OCI-M2 (cell line): ENCODE measurements around the gene VPREB3.

Experiments
- DNase-seq: peaks from one replicate; lab custom pipeline; 2025; ENCODE audit not compliant: unreplicated experiment; lab: John Stamatoyannopoulos, UW

VPREB3 gene

GRCh38 chr22:23783265-23784150 lies 29.3 kb upstream of the VPREB3 start:
- no peak for DNase-seq

DNA sequence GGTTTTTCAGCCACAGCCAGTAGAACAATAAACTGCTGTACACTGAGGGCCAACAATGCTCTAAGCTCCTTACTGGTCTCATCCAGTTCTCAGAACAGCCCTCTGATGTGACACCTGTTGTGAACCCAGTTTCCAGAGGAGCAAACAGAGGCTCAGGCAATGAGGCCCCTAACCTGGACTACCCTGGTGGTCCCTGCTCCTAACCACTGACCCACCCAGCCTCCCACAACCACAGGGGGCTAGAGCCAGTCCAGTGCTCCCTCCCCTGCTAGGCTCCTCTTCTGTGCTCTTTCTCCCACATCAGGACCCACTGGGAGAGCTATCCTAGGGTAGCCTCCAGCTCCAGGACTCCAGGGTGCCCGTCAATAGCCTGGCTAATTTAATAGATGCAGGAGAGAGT lies 28.5 kb upstream of the VPREB3 start:
- no peak for DNase-seq

DNA sequence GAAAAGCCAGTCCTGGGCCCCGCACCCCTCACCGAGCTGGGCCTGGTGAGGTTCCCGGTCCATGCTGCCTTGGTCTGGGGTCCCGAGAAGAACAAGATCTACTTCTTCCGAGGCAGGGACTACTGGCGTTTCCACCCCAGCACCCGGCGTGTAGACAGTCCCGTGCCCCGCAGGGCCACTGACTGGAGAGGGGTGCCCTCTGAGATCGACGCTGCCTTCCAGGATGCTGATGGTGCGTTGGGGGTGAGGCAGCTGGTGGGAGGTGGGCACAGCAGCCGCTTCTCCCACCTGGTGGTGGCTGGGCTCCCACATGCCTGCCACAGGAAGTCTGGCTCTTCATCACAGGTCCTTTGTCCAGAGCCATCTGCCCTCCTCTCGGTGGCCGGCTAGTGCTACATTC lies 28.0 kb upstream of the VPREB3 start:
- no peak for DNase-seq

GRCh38 chr22:23781511-23782183 lies 27.4 kb upstream of the VPREB3 start:
- DNase-seq = no peak

GRCh38 chr22:23781065-23781464 lies 26.8 kb upstream of the VPREB3 start:
- no peak for DNase-seq

DNA sequence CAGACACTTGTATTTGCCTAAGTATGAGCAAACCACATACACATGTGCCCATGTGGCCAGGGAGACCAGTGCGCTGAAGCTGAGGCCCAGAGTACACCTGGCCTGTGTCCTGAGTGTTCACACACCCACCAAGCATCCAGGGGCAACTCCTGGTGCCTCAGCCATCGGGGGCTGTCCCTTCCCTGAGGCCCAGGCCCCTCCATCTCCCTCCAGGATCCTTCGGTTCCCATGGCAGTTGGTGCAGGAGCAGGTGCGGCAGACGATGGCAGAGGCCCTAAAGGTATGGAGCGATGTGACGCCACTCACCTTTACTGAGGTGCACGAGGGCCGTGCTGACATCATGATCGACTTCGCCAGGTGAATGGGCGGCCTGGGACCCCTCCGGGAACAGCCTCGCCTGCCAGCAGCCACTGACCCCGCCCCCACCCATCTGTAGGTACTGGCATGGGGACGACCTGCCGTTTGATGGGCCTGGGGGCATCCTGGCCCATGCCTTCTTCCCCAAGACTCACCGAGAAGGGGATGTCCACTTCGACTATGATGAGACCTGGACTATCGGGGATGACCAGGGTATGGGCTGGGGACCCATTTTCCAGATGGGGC lies 26.0 kb upstream of the VPREB3 start:
- DNase-seq = no peak

- no peak for DNase-seq
These were observed 25.5 kb upstream of the VPREB3 start for GRCh38 chr22:23779731-23780130.

DNA sequence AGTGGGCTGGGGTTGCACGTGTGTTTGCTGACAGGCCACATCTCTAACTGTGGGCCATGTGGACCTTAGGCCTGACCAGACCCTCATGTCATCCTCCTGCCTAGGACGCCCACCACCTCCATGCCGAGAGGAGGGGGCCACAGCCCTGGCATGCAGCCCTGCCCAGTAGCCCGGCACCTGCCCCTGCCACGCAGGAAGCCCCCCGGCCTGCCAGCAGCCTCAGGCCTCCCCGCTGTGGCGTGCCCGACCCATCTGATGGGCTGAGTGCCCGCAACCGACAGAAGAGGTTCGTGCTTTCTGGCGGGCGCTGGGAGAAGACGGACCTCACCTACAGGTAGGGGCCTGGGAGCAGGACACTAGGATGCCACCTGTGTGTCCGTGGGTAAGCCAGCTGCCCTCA lies 24.9 kb upstream of the VPREB3 start:
- no peak for DNase-seq

GRCh38 chr22:23778577-23778900 lies 24.3 kb upstream of the VPREB3 start:
- no peak for DNase-seq

- DNase-seq = no peak
These were observed 23.8 kb upstream of the VPREB3 start for GRCh38 chr22:23777776-23778576.

- DNase-seq = no peak
These were observed 21.7 kb upstream of the VPREB3 start for GRCh38 chr22:23775779-23776375.

DNA sequence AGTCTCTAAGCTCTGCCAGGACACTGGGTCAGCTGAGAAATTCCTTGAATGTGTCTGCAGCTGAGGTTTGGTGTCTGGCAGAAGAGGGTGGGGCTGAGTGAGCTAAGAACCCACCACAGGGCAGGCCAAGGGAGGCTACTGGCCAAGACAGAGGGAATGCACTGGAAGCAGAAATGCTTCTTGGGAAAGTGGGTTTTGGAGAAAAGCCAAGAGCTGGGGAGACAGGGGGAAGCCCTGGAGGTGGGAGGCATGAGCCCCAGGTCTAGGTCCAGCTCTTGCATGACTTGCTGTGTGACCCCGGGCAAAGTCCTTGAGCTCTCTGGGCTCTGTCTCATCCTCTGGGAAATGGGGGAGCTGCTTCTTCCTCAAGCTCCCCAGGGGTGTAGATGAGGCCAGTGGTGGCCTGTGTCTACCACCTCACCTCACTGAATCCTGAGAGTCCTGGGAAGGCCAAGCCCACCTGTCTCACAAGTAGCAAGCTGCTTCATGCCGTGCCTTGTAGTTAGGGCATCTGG lies 20.8 kb upstream of the VPREB3 start:
- no peak for DNase-seq

DNA sequence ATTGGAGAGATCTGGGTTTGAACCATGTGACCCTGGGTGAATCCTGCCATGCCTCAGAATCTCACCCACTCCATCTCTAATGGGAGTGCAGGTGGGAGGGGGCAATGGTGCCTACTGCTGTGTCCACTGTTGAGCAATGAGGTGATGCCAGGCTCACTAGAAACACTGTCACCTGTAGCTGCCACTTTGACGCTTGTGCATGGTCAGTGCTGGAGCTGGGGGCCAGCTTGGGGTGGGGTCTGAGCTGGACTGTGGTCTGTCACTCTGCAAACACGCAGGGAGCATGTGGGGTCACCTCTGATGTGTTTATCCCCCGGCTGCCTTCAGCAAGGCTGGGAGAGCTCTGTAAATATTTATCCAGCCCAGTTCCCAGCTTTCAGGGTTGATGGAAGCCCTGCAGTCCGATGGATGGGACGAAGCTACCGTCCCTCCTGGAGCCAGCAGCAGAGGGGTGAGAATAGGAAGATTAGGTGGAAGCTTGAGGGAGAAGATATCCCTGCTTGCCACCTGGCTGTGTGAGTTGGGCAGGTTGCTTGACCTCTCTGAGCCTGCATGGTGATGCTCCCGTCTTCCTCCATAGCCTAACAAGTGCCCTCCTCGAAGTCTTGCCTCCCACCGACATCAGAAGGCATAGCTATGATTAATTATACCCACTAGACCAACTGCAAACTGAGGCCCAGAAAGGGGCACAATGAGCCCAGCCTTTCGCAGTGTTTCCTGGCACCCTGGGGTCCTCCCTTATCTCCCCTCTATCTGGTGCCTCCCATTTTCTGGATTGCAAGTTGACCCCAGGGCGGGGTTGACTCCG lies 20.1 kb upstream of the VPREB3 start:
- no peak for DNase-seq

GRCh38 chr22:23773483-23774113 lies 19.4 kb upstream of the VPREB3 start:
- no peak for DNase-seq

DNA sequence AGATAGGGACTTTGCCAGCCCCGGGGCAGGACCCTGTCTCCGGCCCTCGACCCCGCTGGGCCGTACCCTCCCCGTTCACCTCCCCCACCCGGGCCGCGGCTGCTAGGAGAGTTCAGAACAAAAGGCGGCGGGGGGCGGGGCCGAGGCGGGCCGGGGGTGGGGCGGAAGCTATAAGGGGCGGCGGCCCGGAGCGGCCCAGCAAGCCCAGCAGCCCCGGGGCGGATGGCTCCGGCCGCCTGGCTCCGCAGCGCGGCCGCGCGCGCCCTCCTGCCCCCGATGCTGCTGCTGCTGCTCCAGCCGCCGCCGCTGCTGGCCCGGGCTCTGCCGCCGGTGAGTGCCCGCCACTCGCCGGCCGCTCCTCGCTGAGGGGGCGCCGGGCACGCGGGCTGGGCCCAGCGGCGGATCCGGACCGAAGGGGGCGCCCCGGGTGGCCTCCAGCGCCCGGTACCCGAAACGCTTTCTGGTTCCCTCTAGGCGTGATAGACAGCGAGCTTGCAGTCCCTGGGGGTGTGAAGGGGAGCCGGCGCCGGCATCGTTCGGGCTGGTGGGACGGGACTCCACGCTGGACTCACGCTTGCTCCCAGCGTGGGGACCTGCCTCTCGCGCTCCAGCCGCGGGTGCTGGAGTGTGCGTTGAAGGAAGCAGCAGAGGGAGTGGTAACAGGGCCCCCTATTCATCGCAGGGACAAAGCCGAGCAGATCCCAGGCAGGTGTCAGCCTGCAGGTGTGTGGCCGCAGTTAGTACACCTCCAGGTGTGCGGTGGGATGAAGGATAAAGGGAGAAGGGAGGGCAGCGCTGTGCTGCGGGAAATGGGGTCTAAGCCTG lies 18.6 kb upstream of the VPREB3 start, which contains the start of gene MMP11:
MMP11 (plus strand) TSS at position 201 of the 825 bp plus-strand sequence; CDS start at position 223, 22 bp downstream.
- no peak for DNase-seq

DNA sequence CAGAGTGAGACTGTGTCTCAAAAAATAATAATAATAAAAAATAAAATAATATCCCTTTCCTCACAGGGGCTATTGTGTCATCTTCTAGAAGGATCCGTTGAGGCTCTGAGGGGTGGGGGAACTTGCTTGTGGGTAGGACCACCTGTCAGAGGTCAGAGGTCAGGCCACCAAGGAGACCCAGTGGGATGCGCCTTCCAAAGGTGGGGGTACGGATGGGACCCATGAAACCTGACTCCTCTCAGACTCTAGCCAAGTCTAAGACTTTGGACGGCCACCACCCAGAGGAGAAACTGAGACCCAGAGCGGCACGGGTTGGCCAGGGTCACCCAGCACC lies 18.1 kb upstream of the VPREB3 start:
- no peak for DNase-seq

GRCh38 chr22:23769321-23769965 lies 15.2 kb upstream of the VPREB3 start:
- no peak for DNase-seq
